ENCODE results near the gene OAS2.

GRCh38 chr12:112967858-112968257, 10.5 kb upstream of the OAS2 start:
- TF ChIP-seq EZH2 (IDR thresholded peaks at IDR 0.05) (no peak), POLR2AphosphoS5 (IDR thresholded peaks at IDR 0.05; ENCODE audit: borderline replicate concordance, low read depth, low read length) (no peak), FOXP2 (optimal IDR thresholded peaks at IDR 0.05; ENCODE audit: control extremely low read depth, extremely low read length, insufficient read depth) (no peak)

Measured in SK-N-MC (cell line).